ENCODE data around the gene LRRC47.

LRRC47 gene

DNA sequence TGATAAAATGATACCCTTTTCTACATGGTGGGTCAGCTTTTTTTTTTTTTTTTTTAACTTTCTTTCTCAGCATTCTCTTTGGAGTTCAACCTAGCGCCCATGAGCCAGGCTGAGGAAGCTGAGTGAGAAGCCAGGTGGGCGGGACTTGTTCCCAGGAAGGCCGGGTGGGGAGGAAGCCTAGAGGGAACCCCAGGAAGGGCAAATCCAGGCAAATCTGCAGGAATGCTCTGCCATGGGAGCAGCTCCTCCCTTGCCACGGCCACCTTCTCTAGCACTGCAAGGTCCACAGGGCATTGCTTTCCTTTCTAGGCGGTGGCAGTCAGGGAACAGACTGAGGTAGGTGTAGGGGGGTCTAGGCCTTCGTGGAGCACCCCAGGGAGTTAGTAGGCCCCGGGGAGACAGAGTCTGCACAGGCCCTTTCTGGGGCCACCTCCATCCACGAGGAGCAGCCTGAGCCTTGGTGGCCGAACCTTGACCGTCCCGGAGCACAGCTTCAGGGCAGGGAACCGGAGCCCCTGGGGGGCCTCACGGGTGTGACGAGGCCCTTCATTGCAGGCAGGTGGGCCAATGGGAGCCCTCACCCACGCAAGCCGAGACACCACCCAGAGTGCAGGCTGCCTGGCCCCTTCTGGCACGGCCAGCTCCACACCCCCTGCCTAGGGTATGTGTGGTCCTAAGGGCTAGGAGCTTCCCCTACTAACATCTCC lies 62.3 kb downstream of the LRRC47 start:
- in situ Hi-C loops (cut with MboI; ENCODE audit: low sequenced_read_pairs), result no loop called here

GRCh38 chr1:3733094-3733882 lies 63.0 kb downstream of the LRRC47 start:
- in situ Hi-C loops (cut with MboI; ENCODE audit: low sequenced_read_pairs), result no loop called here

- in situ Hi-C loops (cut with MboI; ENCODE audit: low sequenced_read_pairs), result no loop called here
Observed at GRCh38 chr1:3732434-3733093, 63.7 kb downstream of the LRRC47 start.

DNA sequence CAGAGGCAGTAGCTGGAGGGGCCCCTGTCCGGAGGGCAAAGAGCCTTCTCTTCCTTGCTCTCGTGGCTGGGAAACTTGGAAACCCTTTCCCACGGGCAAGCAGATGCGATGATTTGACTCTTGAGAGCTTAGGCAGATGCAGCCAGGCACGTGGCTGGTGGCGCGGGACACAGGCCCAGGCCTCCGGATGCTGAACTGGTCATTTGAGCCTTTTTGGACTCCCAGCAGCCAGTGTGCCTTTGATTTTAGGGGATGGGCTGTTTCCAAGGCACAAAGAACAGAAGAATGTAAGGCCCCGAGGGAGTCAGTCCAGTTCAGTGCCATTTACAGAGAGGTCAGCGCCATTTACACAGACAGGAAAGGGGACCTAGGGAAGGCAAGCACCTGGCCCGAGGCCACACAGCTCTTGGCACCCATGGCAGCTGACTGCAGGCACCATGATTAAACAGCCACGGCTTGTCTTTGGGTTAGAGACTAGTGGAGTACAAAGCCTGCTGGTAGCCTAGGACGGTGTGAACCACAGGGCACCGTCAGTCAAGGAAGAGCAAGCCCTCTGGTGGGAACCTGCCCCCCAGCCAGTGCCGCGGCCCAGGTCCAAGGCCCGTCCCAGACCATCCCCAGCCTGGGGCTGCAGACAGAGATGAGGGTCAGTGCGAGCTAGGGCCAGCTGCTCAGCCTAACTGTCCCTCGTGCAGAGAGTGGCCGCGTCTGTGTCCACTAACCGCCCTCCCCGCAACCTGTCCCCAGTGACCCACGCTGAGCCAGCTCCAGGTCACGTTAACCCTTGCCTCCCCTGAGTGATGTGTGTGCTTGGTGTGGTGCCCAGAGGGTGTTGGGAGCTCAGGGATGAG lies 64.5 kb downstream of the LRRC47 start:
- in situ Hi-C loops (cut with MboI; ENCODE audit: low sequenced_read_pairs), result no loop called here

DNA sequence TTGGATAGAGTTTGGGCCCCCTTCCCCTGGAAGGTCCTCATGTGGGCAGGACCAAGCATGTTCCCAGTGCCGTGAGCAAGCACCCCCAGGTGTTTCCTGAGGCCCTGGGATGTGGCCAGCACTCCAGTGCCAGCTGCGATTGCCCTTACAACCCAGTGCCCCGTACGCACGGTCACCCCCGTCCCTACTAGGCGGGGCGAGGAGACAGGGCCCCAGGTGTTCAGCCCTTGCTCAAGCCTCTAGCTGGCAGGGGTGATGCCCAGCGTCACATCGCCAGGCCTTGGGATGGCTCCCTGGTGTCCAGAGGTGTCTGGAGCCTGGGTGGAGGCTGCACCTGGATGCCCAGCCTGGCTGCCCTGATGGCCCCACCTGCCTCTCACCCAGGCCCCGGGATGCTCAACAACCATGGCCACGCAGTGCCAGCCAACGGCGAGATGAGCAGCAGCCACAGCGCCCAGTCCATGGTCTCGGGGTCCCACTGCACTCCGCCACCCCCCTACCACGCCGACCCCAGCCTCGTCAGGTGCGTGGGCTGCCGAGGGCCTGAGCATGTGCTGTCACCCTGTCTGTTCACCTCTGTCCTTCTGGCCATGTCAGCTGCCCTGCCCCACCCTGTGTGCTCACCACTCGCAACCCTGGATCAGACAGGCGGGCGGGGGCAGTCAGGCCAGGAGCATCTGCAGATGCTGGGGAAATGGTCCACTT lies 65.6 kb downstream of the LRRC47 start:
- in situ Hi-C loops (cut with MboI; ENCODE audit: low sequenced_read_pairs), result no loop called here

GRCh38 chr1:3729594-3730542 lies 66.4 kb downstream of the LRRC47 start:
- in situ Hi-C loops (cut with MboI; ENCODE audit: low sequenced_read_pairs), result no loop called here
